ENCODE data around the gene FLT3LG. TPM values are rescaled to one million over a fixed set of nuclear protein-coding genes. Genes with fewer than 3 reads are reported as not detected.
A peak's percentile ranks its signal among the peaks of the same experiment; 100 is the strongest.

The FLT3LG gene
- 1 to 10 TPM in 5 of 6 experiments, under 1 TPM in 1; 0.80 to 4.4 (median 2.3) TPM for total RNA-seq
- long read RNA-seq, partial matches to known transcripts, result 0 of 1 reads
- long read RNA-seq, other reads (novel, unspliced or antisense), result 1 of 1 reads

DNA sequence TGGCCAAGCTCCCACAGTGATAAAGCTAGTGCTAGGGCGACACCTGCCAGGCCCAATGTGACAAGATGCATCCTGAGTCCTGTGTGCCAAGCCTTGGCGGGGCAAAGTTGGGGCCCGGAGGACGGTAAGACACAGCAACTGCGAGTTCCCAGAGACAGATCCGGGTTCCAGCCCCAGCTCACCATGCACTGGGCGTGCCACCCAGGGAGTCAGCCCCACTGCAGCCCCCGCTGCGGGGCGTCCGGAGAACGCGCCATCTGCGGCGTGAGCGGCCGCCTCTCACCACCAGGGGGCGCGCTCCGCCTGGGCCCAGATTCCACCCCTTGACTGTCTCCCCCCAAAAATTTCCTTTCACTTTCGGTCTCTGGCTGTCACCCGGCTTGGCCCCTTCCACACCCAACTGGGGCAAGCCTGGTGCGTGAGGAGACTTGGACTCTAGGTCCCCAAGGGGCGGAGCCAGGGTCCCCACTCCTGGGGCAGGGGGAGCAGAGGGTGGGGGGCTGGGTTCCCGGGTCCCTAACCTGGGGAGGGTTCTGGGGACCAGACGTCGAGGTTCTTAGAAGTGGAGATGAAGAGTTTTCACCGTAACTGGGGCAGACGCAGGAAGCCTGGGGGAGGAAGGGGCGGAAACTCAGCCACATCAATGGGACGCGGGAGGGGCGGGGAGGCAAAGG, at the start of gene FLT3LG:
Gene FLT3LG, plus strand, starts transcription at position 348 of the 674 bp plus-strand sequence. CDS start 425 bp downstream, outside the sequence.
- Histone ChIP-seq H3K9me3 (no peaks in the 10 kb centered on the region), H3K36me3 (no peaks in the 10 kb centered on the region), H3K4me1 (peaks cover 0 to 5% (median 0%) of the 10 kb centered on the region in 4 donors), H3K27ac (peak within 1 kb of the TSS; percentile 62 to 67 (median 62)), H3K4me3 (peak within 1 kb of the TSS; percentile 71 to 76 (median 72)), H3K27me3 (no peaks in the 10 kb centered on the region)
- TF ChIP-seq CTCF (IDR thresholded peaks at IDR 0.05) (peak; percentile 95 to 100 (median 99)), POLR2A (IDR thresholded peaks at IDR 0.05) (no peak)
- intact Hi-C loops (cut with DNase I), result no loop called here
- 2% methylated on average over 7 of the region's 33 CpGs for WGBS (ENCODE audit: insufficient coverage, low coverage, low lambda C conversion rate, missing lambda C conversion rate)
- DNase-seq (peak; percentile 76 to 79 (median 78)), ATAC-seq (peak; percentile 85 to 88 (median 86))

- H3K36me3 ChIP-seq, result no peaks in the 10 kb centered on the region
- H3K4me1 ChIP-seq, result peaks cover 0 to 7% (median 0%) of the 10 kb centered on the region in 4 donors
- peaks cover 9 to 23% of the 10 kb centered on the region in 2 donors for H3K27me3 ChIP-seq
- no peaks in the 10 kb centered on the region for H3K9me3 ChIP-seq
- H3K4me3 ChIP-seq, result no peak within 1 kb of the TSS
- ATAC-seq (no peak), DNase-seq (no peak)
- TF ChIP-seq CTCF (IDR thresholded peaks at IDR 0.05), result no peak
- no peak for TF ChIP-seq POLR2A (IDR thresholded peaks at IDR 0.05)
- 36% methylated on average over 4 of the region's 7 CpGs for WGBS (ENCODE audit: insufficient coverage, low coverage, low lambda C conversion rate, missing lambda C conversion rate)
- intact Hi-C loops (cut with DNase I), result no loop called here
- H3K27ac ChIP-seq, result no peak within 1 kb of the TSS
These were observed 48.8 kb upstream of the FLT3LG start, which contains the start of gene GFY for GRCh38 chr19:49425178-49425577. TSS of gene GFY (plus strand) at chr19:49425388. CDS start at chr19:49426431, 1,043 bp downstream.

DNA sequence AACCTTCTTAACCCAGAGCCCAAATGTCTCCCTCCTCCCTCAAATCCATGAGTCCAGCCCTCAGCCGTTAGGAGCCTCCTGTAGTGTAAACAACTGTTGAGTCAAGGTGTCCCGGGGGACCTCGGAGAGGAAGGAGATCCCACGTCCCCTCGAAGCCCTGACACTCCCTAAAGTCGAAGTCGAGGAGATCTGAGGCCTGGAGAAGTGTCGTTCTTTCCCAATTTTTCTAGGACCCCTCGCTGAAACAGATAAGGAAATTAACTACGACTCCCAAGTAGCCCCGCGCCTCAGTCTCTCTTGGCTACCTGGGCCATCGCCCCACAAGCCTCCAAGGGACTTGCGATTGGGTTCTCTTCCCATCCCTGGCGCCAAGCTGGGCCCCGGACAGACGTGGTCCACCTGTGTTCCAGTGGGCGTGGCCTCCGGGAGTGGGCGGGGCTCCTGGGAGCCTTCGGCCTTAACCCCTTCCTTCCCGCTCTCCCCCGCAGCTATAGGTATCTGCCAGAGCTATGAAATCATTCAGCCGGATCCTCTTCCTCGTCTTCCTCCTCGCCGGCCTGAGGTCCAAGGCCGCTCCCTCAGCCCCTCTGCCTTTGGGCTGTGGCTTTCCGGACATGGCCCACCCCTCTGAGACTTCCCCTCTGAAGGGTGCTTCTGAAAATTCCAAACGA, 48.0 kb upstream of the FLT3LG start:
- 2% methylated on average over 19 of the region's 30 CpGs for WGBS (ENCODE audit: insufficient coverage, low coverage, low lambda C conversion rate, missing lambda C conversion rate)
- Histone ChIP-seq H3K36me3 (no peaks in the 10 kb centered on the region), H3K4me1 (peaks cover 0 to 6% (median 0%) of the 10 kb centered on the region in 4 donors), H3K27ac (no peak overlapping the region), H3K27me3 (peaks cover 9 to 15% of the 10 kb centered on the region in 2 donors), H3K4me3 (no peak overlapping the region), H3K9me3 (no peaks in the 10 kb centered on the region)
- no peak for TF ChIP-seq POLR2A (IDR thresholded peaks at IDR 0.05)
- no peak for TF ChIP-seq CTCF (IDR thresholded peaks at IDR 0.05)
- DNase-seq, result no peak
- ATAC-seq, result no peak
- intact Hi-C loops (cut with DNase I), result no loop called here

GRCh38 chr19:49427339-49427738, 46.7 kb upstream of the FLT3LG start:
- intact Hi-C loops (cut with DNase I), result no loop called here
- WGBS (ENCODE audit: insufficient coverage, low coverage, low lambda C conversion rate, missing lambda C conversion rate), result 35% methylated on average over 6 of the region's 12 CpGs
- no peak overlapping the region for H3K27ac ChIP-seq
- DNase-seq, result no peak
- no peaks in the 10 kb centered on the region for H3K9me3 ChIP-seq
- H3K27me3 ChIP-seq, result peaks cover 11 to 19% of the 10 kb centered on the region in 2 donors
- no peak for ATAC-seq
- TF ChIP-seq CTCF (IDR thresholded peaks at IDR 0.05) (no peak), POLR2A (IDR thresholded peaks at IDR 0.05) (no peak)
- peaks cover 0 to 2% (median 0%) of the 10 kb centered on the region in 4 donors for H3K4me1 ChIP-seq
- H3K36me3 ChIP-seq, result no peaks in the 10 kb centered on the region
- H3K4me3 ChIP-seq, result no peak overlapping the region
